ENCODE measurements around the gene CRYGD.

Gene CRYGD

DNA sequence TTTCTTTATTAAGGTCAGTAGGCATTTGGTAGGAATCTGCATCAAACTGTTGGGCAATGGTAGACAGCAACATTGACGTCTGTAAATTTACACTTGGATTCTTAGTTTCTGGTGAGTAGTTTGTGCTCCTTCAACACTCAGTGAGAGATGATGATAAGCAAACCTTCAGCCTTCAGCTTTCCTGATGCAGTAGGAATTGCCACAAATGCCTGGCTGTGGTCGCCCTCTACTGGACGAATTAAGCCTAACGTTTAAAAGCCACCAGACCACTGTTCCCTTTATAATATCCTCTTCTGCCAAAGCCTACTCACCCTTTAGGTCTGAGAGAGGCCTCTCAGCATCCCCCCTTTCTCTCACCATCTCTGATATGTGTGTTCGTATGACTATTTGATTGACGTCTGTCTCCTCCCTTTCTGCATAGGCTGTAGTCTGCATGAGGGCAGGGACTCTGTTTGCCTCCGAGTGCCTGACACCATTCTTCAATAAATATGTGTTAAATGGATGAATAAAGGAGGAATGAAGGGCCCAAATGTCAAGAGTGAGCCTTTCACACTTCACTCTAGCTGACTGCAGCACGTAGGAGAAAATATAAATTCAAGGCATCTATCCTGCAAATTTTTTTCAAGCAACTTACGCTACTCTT, 52.0 kb downstream of the CRYGD start:
- H3K36me3 ChIP-seq (ENCODE audit: control insufficient read depth, low read depth, low read length) = no peaks in the 10 kb centered on the region
- no peak overlapping the region for H3K27ac ChIP-seq (ENCODE audit: low read length)
- no peaks in the 10 kb centered on the region for H3K9me3 ChIP-seq (ENCODE audit: control insufficient read depth, low read depth, low read length)
- no peaks in the 10 kb centered on the region for H3K27me3 ChIP-seq (ENCODE audit: control insufficient read depth, insufficient read depth, low read length)
- no peaks in the 10 kb centered on the region for H3K4me1 ChIP-seq (ENCODE audit: control insufficient read depth, low read depth, low read length)
- H3K4me3 ChIP-seq (ENCODE audit: low read length) = no peak overlapping the region
- no peak overlapping the region for H3K9ac ChIP-seq (ENCODE audit: low read length)
